GM21723 (cell line): ENCODE results near the gene NEDD4L.

ENCODE experiments used
- ATAC-seq: cut with Tn5 transposase; IDR thresholded peaks from one replicate; pipeline ENCODE4 v1.9.1; 2021; ENCODE audit warnings: mild to moderate bottlenecking, moderate library complexity; ENCODE audit not compliant: unreplicated experiment

NEDD4L gene

GRCh38 chr18:58114766-58115165 is 70.7 kb downstream of the NEDD4L start:
- ATAC-seq = no peak

GRCh38 chr18:58116818-58117217 is 72.8 kb downstream of the NEDD4L start:
- no peak for ATAC-seq

- ATAC-seq = no peak
Observed at GRCh38 chr18:58117786-58118403, 73.9 kb downstream of the NEDD4L start.

- ATAC-seq = no peak
Observed at GRCh38 chr18:58118536-58118935, 74.5 kb downstream of the NEDD4L start.

GRCh38 chr18:58119819-58120218 is 75.8 kb downstream of the NEDD4L start:
- ATAC-seq = no peak

GRCh38 chr18:58124475-58124874 is 80.4 kb downstream of the NEDD4L start:
- no peak for ATAC-seq

GRCh38 chr18:58125183-58125582 is 81.2 kb downstream of the NEDD4L start:
- ATAC-seq = no peak

GRCh38 chr18:58125756-58126155 is 81.7 kb downstream of the NEDD4L start:
- no peak for ATAC-seq

- no peak for ATAC-seq
Observed at GRCh38 chr18:58128381-58129374, 84.7 kb downstream of the NEDD4L start.

GRCh38 chr18:58132595-58133261 is 88.7 kb downstream of the NEDD4L start:
- no peak for ATAC-seq

GRCh38 chr18:58135183-58135641 is 91.2 kb downstream of the NEDD4L start:
- ATAC-seq = no peak

GRCh38 chr18:58135701-58136331 is 91.8 kb downstream of the NEDD4L start:
- ATAC-seq = peak; percentile 82

GRCh38 chr18:58136879-58137278 is 92.9 kb downstream of the NEDD4L start:
- no peak for ATAC-seq

GRCh38 chr18:58139459-58140386 is 95.7 kb downstream of the NEDD4L start:
- no peak for ATAC-seq

GRCh38 chr18:58140387-58141325 is 96.6 kb downstream of the NEDD4L start:
- no peak for ATAC-seq

- no peak for ATAC-seq
Observed at GRCh38 chr18:58143386-58143785, 99.4 kb downstream of the NEDD4L start.

GRCh38 chr18:58144106-58144505 is 100.1 kb downstream of the NEDD4L start:
- ATAC-seq = no peak

- no peak for ATAC-seq
Observed at GRCh38 chr18:58144671-58145285, 100.8 kb downstream of the NEDD4L start.
